ENCODE measurements around the gene OTOS. TPM values are rescaled to one million over a fixed set of nuclear protein-coding genes. Genes with fewer than 3 reads are reported as not detected.
A peak's percentile ranks its signal among the peaks of the same experiment; 100 is the strongest.

The OTOS gene
- total and polyA plus RNA-seq, 4 donors: not detected

DNA sequence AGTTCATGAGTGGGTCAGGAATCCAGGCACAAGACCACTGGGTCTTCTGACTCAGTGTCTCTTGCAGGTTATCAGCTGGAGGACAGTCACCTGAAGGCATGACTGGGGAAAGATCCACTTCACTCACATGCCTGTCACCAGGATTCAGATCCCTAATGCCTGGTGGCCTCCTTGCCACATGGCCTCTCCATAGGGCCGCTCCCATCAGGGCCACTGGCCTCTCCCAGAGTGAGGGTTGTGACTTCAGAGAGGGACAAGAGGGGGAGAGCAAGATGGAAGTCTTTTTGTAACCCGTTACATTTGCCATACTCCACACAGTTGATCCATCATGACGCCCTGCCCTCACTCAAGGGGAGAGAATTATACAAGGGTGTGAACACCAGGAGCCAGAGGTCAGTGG lies 13.0 kb upstream of the OTOS start:
- TF ChIP-seq CTCF (IDR thresholded peaks at IDR 0.05; ENCODE audit: control extremely low read depth, extremely low read depth): no peak
- Histone ChIP-seq H3K9ac (ENCODE audit: insufficient read depth in 1 of 2, low read length in 2 of 2) (no peak overlapping the region), H3K36me3 (ENCODE audit: control insufficient read depth in 4 of 4, insufficient read depth in 4 of 4, low read length in 4 of 4) (no peaks in the 10 kb centered on the region), H3K4me1 (ENCODE audit: control insufficient read depth in 5 of 5, insufficient read depth in 5 of 5, low read length in 5 of 5) (peaks cover 0 to 17% (median 0%) of the 10 kb centered on the region in 5 donors), H3K27ac (ENCODE audit: low read depth in 1 of 2, low read length in 1 of 2) (no peak overlapping the region), H3K9me3 (ENCODE audit: control insufficient read depth in 4 of 4, insufficient read depth in 3 of 4, low read length in 3 of 4) (peaks cover 0 to 4% (median 1%) of the 10 kb centered on the region in 4 donors), H3K27me3 (ENCODE audit: control insufficient read depth in 3 of 3, insufficient read depth in 3 of 3, low read length in 2 of 3) (peaks cover 0 to 3% (median 0%) of the 10 kb centered on the region in 3 donors), H3K4me3 (no peak overlapping the region)
- 70 to 88% methylated on average over 3 of the region's 3 CpGs for WGBS, 2 donors
- no peak for ATAC-seq (ENCODE audit: insufficient read depth, low FRiP score)
- no peak for DNase-seq

- no peak for ATAC-seq (ENCODE audit: insufficient read depth, low FRiP score)
- 56 to 69% methylated on average over 15 of the region's 15 CpGs for WGBS, 2 donors
- Histone ChIP-seq H3K4me1 (ENCODE audit: control insufficient read depth in 5 of 5, insufficient read depth in 5 of 5, low read length in 5 of 5) (peaks cover 0 to 17% (median 0%) of the 10 kb centered on the region in 5 donors), H3K9ac (ENCODE audit: insufficient read depth in 1 of 2, low read length in 2 of 2) (no peak overlapping the region), H3K9me3 (ENCODE audit: control insufficient read depth in 4 of 4, insufficient read depth in 3 of 4, low read length in 3 of 4) (peaks cover 0 to 4% (median 1%) of the 10 kb centered on the region in 4 donors), H3K36me3 (ENCODE audit: control insufficient read depth in 4 of 4, insufficient read depth in 4 of 4, low read length in 4 of 4) (no peaks in the 10 kb centered on the region), H3K4me3 (no peak overlapping the region), H3K27ac (ENCODE audit: low read depth in 1 of 2, low read length in 1 of 2) (no peak overlapping the region), H3K27me3 (ENCODE audit: control insufficient read depth in 3 of 3, insufficient read depth in 3 of 3, low read length in 2 of 3) (peaks cover 0 to 3% (median 0%) of the 10 kb centered on the region in 3 donors)
- no peak for DNase-seq
- no peak for TF ChIP-seq CTCF (IDR thresholded peaks at IDR 0.05; ENCODE audit: control extremely low read depth, extremely low read depth)
These were observed 11.1 kb upstream of the OTOS start for GRCh38 chr2:240151477-240152031.

DNA sequence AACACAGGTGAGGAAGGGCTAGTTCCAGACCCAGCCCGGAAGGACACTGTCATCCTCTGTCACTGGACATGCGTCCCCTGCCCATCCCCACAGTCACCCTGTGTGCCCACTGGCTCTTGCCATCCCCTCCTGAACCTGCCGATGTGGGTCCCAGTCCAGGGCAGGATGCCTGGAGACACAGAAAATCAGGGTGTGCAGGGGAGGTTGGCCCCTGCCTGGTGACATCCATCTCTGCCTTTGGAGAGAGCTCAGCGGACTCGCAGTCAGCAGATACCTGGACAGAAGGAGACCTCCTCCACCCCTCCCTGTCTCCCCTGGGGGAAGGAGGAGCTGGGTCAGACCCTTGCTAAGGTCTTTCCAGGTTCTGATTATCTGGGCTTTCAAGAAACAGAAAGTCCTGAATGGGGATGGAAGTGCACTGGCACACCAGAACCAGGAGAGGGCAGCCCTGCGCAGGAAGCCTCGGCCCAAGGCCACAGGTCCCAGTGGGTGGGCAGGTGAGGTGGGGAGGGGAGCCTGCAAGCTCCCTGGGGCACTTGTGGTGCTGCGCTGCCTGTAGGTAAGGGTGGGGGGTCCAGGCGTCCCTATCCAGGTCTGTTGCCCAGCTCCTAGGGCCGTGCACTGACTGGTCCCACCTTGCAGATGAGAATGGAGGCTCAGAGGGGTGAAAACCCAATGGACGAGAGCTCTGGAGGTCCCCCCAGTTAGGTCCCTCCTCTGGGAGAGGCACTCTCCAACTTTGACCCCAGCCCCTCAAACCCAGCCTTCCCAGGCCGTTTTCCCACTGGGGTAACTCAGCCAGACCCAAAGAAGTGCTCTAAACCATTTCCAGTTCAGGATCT lies 9.7 kb upstream of the OTOS start:
- peaks cover 0 to 3% (median 0%) of the 10 kb centered on the region in 3 donors for H3K27me3 ChIP-seq (ENCODE audit: control insufficient read depth in 3 of 3, insufficient read depth in 3 of 3, low read length in 2 of 3)
- H3K4me1 ChIP-seq (ENCODE audit: control insufficient read depth in 5 of 5, insufficient read depth in 5 of 5, low read length in 5 of 5): peaks cover 0 to 12% (median 0%) of the 10 kb centered on the region in 5 donors
- TF ChIP-seq CTCF (IDR thresholded peaks at IDR 0.05; ENCODE audit: control extremely low read depth, extremely low read depth): peak; percentile 15
- H3K9ac ChIP-seq (ENCODE audit: insufficient read depth in 1 of 2, low read length in 2 of 2): no peak overlapping the region
- WGBS, 2 donors: 29 to 34% methylated on average over 12 of the region's 12 CpGs
- H3K27ac ChIP-seq (ENCODE audit: low read depth in 1 of 2, low read length in 1 of 2): no peak overlapping the region
- no peak for ATAC-seq (ENCODE audit: insufficient read depth, low FRiP score)
- no peak overlapping the region for H3K4me3 ChIP-seq
- H3K36me3 ChIP-seq (ENCODE audit: control insufficient read depth in 4 of 4, insufficient read depth in 4 of 4, low read length in 4 of 4): no peaks in the 10 kb centered on the region
- peaks cover 0 to 4% (median 1%) of the 10 kb centered on the region in 4 donors for H3K9me3 ChIP-seq (ENCODE audit: control insufficient read depth in 4 of 4, insufficient read depth in 3 of 4, low read length in 3 of 4)
- peak; percentile 8 to 30 (median 16) for DNase-seq
